ENCODE measurements around the gene OBSCN.

Gene OBSCN

GRCh38 chr1:228348708-228349467, 141.0 kb downstream of the OBSCN start:
- no peak for DNase-seq

GRCh38 chr1:228349701-228350171, 141.9 kb downstream of the OBSCN start:
- DNase-seq, result no peak

- DNase-seq, result no peak
These were observed 142.4 kb downstream of the OBSCN start for GRCh38 chr1:228350179-228350742.

- no peak for DNase-seq
These were observed 143.3 kb downstream of the OBSCN start for GRCh38 chr1:228350831-228351781.

GRCh38 chr1:228351850-228352249, 144.0 kb downstream of the OBSCN start:
- DNase-seq, result no peak

- DNase-seq, result no peak
These were observed 145.0 kb downstream of the OBSCN start for GRCh38 chr1:228352677-228353481.

GRCh38 chr1:228353601-228354371, 145.9 kb downstream of the OBSCN start:
- DNase-seq, result no peak

- no peak for DNase-seq
These were observed 146.8 kb downstream of the OBSCN start for GRCh38 chr1:228354390-228355320.

- DNase-seq, result no peak
These were observed 149.2 kb downstream of the OBSCN start for GRCh38 chr1:228356897-228357680.

- no peak for DNase-seq
These were observed 150.4 kb downstream of the OBSCN start for GRCh38 chr1:228358039-228358763.

- DNase-seq, result no peak
These were observed 151.1 kb downstream of the OBSCN start for GRCh38 chr1:228358764-228359612.

GRCh38 chr1:228359613-228360532, 152.0 kb downstream of the OBSCN start:
- DNase-seq, result no peak

GRCh38 chr1:228360533-228361313, 152.9 kb downstream of the OBSCN start:
- no peak for DNase-seq

- DNase-seq, result no peak
These were observed 153.7 kb downstream of the OBSCN start for GRCh38 chr1:228361314-228362140.
